Measurements from ENCODE around the gene SEMA4D. TPM values are rescaled to one million over a fixed set of nuclear protein-coding genes. Genes with fewer than 3 reads are reported as not detected.
A peak's percentile ranks its signal among the peaks of the same experiment; 100 is the strongest.

The SEMA4D gene
- polyA plus RNA-seq, 1 donor from 2014 or later, result 34.0 TPM

DNA sequence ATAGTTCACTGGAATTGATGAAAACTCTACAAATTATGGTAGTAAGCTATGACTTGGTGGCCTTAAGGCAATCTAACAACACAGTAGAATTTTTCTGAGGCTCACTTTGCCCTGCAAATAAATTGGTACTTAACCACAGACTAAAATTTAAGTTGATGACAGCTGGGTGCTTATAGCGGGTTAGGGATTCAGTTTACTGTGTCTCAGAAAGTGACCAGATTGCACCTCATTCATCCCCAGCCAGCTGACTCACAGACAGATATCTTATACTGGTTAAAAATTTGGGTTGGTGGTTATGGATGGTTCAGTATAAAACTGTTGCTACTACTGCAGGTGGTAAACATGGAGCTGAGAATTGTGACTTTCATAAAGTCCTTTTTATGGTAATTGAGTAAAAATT is 184.1 kb downstream of the SEMA4D start:
- no peak overlapping the region for H2AFZ ChIP-seq (ENCODE audit: low read depth, low read length)
- TF ChIP-seq EZH2 (IDR thresholded peaks at IDR 0.05; ENCODE audit: borderline replicate concordance, insufficient read depth, low read length, poor library complexity, severe bottlenecking), result no peak
- no peak for TF ChIP-seq SMC3 (conservative IDR thresholded peaks at IDR 0.05; ENCODE audit: poor library complexity)
- TF ChIP-seq, protein P1, sequence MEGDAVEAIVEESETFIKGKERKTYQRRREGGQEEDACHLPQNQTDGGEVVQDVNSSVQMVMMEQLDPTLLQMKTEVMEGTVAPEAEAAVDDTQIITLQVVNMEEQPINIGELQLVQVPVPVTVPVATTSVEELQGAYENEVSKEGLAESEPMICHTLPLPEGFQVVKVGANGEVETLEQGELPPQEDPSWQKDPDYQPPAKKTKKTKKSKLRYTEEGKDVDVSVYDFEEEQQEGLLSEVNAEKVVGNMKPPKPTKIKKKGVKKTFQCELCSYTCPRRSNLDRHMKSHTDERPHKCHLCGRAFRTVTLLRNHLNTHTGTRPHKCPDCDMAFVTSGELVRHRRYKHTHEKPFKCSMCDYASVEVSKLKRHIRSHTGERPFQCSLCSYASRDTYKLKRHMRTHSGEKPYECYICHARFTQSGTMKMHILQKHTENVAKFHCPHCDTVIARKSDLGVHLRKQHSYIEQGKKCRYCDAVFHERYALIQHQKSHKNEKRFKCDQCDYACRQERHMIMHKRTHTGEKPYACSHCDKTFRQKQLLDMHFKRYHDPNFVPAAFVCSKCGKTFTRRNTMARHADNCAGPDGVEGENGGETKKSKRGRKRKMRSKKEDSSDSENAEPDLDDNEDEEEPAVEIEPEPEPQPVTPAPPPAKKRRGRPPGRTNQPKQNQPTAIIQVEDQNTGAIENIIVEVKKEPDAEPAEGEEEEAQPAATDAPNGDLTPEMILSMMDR (IDR thresholded peaks at IDR 0.05; ENCODE audit: poor library complexity, severe bottlenecking), result no peak
- TF ChIP-seq POLR2AphosphoS5 (IDR thresholded peaks at IDR 0.05), result no peak
- TF ChIP-seq RAD21 (conservative IDR thresholded peaks at IDR 0.05), result no peak
- no peak for TF ChIP-seq TAF1 (IDR thresholded peaks at IDR 0.05; ENCODE audit: low read depth)
- TF ChIP-seq, protein P2, sequence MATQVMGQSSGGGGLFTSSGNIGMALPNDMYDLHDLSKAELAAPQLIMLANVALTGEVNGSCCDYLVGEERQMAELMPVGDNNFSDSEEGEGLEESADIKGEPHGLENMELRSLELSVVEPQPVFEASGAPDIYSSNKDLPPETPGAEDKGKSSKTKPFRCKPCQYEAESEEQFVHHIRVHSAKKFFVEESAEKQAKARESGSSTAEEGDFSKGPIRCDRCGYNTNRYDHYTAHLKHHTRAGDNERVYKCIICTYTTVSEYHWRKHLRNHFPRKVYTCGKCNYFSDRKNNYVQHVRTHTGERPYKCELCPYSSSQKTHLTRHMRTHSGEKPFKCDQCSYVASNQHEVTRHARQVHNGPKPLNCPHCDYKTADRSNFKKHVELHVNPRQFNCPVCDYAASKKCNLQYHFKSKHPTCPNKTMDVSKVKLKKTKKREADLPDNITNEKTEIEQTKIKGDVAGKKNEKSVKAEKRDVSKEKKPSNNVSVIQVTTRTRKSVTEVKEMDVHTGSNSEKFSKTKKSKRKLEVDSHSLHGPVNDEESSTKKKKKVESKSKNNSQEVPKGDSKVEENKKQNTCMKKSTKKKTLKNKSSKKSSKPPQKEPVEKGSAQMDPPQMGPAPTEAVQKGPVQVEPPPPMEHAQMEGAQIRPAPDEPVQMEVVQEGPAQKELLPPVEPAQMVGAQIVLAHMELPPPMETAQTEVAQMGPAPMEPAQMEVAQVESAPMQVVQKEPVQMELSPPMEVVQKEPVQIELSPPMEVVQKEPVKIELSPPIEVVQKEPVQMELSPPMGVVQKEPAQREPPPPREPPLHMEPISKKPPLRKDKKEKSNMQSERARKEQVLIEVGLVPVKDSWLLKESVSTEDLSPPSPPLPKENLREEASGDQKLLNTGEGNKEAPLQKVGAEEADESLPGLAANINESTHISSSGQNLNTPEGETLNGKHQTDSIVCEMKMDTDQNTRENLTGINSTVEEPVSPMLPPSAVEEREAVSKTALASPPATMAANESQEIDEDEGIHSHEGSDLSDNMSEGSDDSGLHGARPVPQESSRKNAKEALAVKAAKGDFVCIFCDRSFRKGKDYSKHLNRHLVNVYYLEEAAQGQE (IDR thresholded peaks at IDR 0.05; ENCODE audit: borderline replicate concordance), result no peak
- TF ChIP-seq EP300 (conservative IDR thresholded peaks at IDR 0.05; ENCODE audit: poor library complexity, severe bottlenecking), result no peak
- no peak for TF ChIP-seq MXI1 (conservative IDR thresholded peaks at IDR 0.05; ENCODE audit: poor library complexity, severe bottlenecking)
- H4K20me1 ChIP-seq (ENCODE audit: insufficient read depth), result no peaks in the 10 kb centered on the region
- H3K36me3 ChIP-seq (ENCODE audit: insufficient read depth, low read length), result peaks cover 9% of the 10 kb centered on the region
- no peaks in the 10 kb centered on the region for H3K27me3 ChIP-seq (ENCODE audit: insufficient read depth, low read depth, low read length)
- peak overlapping the region; percentile 74 for H3K4me3 ChIP-seq (ENCODE audit: low read length)
- no peak overlapping the region for H3K4me2 ChIP-seq (ENCODE audit: low read length)
- H3K79me2 ChIP-seq (replicated peaks; ENCODE audit: insufficient read depth, low read length), result peaks cover 57% of the 10 kb centered on the region
- H3K9me2 ChIP-seq (ENCODE audit: insufficient read depth, low read length), result no peaks in the 10 kb centered on the region
- H3K9me3 ChIP-seq (ENCODE audit: low read length), result no peaks in the 10 kb centered on the region
- H3F3A ChIP-seq (ENCODE audit: insufficient read depth, low read length, poor library complexity, severe bottlenecking), result peaks cover 5% of the 10 kb centered on the region
- H3K27ac ChIP-seq (ENCODE audit: low read length), result no peak overlapping the region
- no peak overlapping the region for H3K9ac ChIP-seq (ENCODE audit: low read length)

DNA sequence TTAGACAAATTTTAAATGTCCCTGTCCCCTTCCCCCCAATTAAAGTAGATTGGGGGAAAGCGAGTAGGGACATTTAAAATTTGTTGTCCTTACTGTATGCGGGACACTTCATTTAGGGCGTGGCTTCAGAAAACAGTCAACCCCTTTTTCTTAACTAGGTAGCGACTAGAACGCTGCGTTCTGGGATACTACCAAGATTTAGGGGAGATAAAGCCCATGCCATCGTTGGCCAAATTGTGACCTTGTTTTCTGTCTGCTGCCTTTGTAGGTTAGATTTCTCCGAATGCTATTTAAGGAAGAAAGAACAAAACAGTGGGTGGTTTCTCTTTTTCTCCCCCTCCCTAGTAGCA is 185.7 kb downstream of the SEMA4D start:
- Histone ChIP-seq H3K79me2 (replicated peaks; ENCODE audit: insufficient read depth, low read length) (peaks cover 57% of the 10 kb centered on the region), H3F3A (ENCODE audit: insufficient read depth, low read length, poor library complexity, severe bottlenecking) (peaks cover 5% of the 10 kb centered on the region), H3K36me3 (ENCODE audit: insufficient read depth, low read length) (peaks cover 9% of the 10 kb centered on the region), H2AFZ (ENCODE audit: low read depth, low read length) (no peak overlapping the region), H3K27me3 (ENCODE audit: insufficient read depth, low read depth, low read length) (no peaks in the 10 kb centered on the region), H3K4me2 (ENCODE audit: low read length) (peak overlapping the region; percentile 96), H3K9ac (ENCODE audit: low read length) (peak overlapping the region; percentile 57), H3K9me3 (ENCODE audit: low read length) (no peaks in the 10 kb centered on the region), H3K9me2 (ENCODE audit: insufficient read depth, low read length) (no peaks in the 10 kb centered on the region), H3K27ac (ENCODE audit: low read length) (no peak overlapping the region), H4K20me1 (ENCODE audit: insufficient read depth) (no peaks in the 10 kb centered on the region), H3K4me3 (ENCODE audit: low read length) (peak overlapping the region; percentile 74)
- TF ChIP-seq, protein P2 (IDR thresholded peaks at IDR 0.05; ENCODE audit: borderline replicate concordance), result no peak
- TF ChIP-seq SMC3 (conservative IDR thresholded peaks at IDR 0.05; ENCODE audit: poor library complexity), result no peak
